ENCODE results near the gene CNOT1.
A peak's percentile ranks its signal among the peaks of the same experiment; 100 is the strongest.
"Not testable (repeated sequence)": the region's sequence is repeated elsewhere in the genome, so short reads cannot be mapped to it uniquely, and the experiment has no call there.

Gene CNOT1

DNA sequence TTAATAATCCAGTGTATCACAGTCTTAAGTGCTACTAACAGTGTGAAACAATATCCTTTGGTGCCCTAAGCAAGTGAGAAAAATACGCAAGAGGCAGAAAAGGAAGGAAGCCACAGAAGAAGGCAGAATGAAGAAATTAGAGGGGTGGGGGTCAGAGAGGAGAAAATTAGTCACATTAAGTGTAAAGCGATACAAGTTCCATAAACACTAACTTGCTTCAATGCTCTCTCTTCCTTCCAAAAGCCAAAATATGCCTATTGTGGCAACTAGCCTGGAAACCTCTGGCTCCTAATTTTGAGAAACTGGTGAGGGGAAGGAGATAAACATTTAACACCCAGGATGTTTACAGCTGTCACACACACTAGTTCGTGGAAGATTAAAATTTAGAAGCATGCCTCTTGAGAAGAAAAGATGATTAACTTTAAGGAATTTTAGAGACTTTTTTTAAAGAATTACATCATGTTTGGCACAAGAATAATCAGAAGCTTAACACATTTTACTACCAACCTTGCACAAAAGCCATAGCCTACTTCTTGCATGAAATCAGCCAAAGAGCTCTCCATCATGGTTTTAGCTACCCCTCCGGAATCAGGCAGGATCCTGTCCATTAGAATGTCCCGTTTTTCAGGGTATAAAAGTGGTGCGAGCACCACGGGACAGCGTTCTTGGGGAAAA lies 44.7 kb downstream of the CNOT1 start:
- DNase-seq (ENCODE audit: insufficient read length, low spot score) (no peak), FAIRE-seq (no peak)

- peak; percentile 57 for FAIRE-seq
- DNase-seq (ENCODE audit: insufficient read length, low spot score): no peak
These were observed 46.5 kb downstream of the CNOT1 start for GRCh38 chr16:58582971-58583765.

DNA sequence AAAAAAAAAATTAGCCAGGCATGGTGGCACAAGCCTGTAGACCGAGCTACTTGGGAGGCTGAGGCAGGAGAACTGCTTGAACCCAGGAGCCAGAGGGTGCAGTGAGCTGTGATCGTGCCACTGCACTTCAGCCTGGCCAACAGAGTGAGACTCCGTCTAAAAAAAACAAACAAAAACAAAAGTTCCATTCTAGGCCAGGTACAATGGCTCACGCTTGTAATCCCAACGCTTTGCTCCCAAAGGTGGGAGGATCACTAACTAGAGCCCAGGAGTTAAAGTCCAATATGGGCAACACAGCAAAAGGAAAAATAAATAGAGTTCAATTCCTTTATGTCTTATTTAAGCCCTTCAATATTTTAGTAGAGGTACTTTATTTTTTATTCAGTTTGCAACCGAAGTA lies 47.5 kb downstream of the CNOT1 start:
- FAIRE-seq: no peak
- DNase-seq (ENCODE audit: insufficient read length, low spot score): no peak

- DNase-seq (ENCODE audit: insufficient read length, low spot score): no peak
- no peak for FAIRE-seq
These were observed 50.0 kb downstream of the CNOT1 start for GRCh38 chr16:58579587-58579986.

DNA sequence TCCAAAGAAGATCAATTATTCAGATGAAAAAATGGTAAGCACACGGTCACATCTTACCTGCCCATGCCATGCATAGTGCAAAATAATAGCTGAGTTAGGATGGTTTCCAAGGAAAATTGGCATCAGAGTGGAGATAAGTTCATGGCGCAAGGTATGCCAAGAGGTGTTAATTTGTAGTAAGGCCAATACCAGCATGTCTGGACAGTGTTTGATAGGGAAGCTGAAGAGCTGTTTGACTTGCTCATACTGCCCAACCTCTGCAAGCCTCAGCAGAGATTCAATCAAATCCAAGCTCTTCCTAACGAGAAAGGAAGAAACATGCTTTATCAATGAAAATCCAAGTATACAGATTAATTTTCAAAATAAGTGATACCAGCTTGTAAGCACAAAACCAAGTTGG lies 51.0 kb downstream of the CNOT1 start:
- FAIRE-seq (no peak), DNase-seq (ENCODE audit: insufficient read length, low spot score) (no peak)

DNA sequence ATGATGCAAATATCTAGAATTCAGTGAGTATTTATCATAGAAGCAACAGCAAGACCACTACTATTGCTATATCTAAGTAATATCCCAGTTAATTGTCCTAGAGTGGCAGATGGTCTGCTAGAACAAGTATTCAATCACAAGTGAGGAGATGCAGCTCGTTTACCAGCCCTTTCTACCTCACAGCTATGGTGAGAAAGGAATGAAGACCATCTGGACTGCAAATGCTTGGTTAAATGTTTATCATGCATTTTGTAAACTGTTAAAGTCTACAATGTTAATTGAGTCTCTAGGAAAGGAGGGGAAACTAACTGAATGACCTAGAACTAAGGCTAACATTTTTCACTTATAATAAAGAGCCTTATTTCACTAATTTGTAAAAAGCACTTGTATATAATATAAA lies 52.5 kb downstream of the CNOT1 start:
- FAIRE-seq: peak; percentile 58
- no peak for DNase-seq (ENCODE audit: insufficient read length, low spot score)

DNA sequence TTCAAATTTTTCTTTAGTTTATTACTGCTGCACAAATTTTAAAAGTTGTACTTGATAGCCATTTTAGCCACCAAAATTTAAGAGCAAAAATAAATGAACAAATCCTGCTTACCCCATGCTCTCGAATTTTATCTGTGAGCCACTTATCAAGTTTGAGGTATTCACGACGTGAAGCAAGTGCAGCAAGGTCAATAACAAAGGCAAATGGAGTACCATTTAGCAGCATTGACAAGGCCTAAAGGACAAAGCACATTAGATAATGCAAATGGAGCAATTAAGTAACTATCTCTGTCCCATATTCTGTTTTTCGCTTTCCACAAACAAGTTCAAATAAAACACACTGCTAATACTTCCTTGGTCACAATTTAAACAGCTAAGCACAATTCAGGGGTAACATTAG lies 54.7 kb downstream of the CNOT1 start:
- DNase-seq (ENCODE audit: insufficient read length, low spot score) (no peak), FAIRE-seq (no peak)

- not testable (repeated sequence) for FAIRE-seq; DNase-seq (ENCODE audit: insufficient read length, low spot score)
These were observed 63.9 kb downstream of the CNOT1 start for GRCh38 chr16:58565697-58566096.

GRCh38 chr16:58563775-58564174 lies 65.9 kb downstream of the CNOT1 start:
- no peak for DNase-seq (ENCODE audit: insufficient read length, low spot score)
- FAIRE-seq: no peak

DNA sequence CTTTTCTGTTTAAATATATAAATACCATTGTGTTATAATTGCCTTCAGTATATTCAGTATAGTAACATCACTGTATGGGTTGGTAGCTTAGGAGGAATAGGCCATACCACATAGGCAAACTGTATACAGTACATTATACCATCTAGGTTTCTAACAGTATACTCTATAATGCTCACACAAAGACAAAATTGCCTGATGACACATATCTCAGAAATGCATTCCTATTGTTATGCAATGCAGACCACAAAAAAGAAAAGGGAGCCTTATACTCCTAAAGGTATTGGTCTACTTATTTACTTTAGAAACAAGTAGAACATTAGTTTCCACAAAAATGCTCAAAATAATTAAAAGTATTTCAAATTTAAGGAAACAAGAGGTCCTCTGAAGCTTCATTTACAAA lies 66.4 kb downstream of the CNOT1 start:
- FAIRE-seq: no peak
- peak; percentile 29 for DNase-seq (ENCODE audit: insufficient read length, low spot score)

GRCh38 chr16:58556678-58557077 lies 72.9 kb downstream of the CNOT1 start:
- no peak for DNase-seq (ENCODE audit: insufficient read length, low spot score)
- peak; percentile 68 for FAIRE-seq

GRCh38 chr16:58551496-58551895 lies 78.1 kb downstream of the CNOT1 start:
- DNase-seq (ENCODE audit: insufficient read length, low spot score): no peak
- no peak for FAIRE-seq

DNA sequence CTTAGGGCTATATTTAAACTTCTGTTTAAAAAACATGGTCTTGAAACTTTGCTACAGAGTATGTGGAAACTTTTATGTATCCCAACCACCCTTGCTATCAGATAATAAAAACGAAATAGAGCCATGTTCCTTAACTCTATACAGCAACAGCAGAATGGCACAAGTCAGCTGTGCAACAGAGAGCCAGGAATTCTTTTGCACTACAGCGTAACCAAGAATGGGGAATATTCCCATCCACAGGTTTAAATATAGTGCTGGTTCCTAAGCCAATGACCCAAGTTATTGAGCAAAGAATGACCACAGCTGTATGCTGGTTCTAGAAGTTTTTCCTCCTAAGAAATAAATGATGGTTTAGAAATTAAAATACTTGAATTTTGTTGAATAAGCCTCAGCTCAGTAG lies 81.2 kb downstream of the CNOT1 start:
- DNase-seq (ENCODE audit: insufficient read length, low spot score): no peak
- no peak for FAIRE-seq

GRCh38 chr16:58543685-58544084 lies 85.9 kb downstream of the CNOT1 start:
- peak; percentile 63 for FAIRE-seq
- DNase-seq (ENCODE audit: insufficient read length, low spot score): no peak

- FAIRE-seq (no peak), DNase-seq (ENCODE audit: insufficient read length, low spot score) (no peak)
These were observed 87.3 kb downstream of the CNOT1 start for GRCh38 chr16:58542291-58542690.

DNA sequence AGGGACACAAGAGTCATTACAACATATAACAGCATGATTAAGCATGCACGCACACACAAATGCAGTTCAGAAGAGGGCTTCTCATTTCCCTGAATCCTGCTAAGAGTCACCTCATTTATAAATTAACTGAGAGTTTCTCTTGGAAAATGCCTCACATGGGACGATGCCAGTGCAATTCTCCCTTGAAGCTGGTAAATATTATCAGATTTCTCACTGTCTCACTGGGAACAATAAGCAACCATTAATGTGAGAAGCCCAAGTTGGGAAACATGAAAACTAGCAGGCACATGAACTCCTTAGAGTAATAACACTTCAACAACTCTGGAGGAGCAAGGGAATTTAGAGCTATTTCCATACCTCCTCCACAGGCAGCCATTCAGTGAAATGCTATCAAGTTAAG lies 87.9 kb downstream of the CNOT1 start:
- no peak for FAIRE-seq
- no peak for DNase-seq (ENCODE audit: insufficient read length, low spot score)

- peak; percentile 75 for FAIRE-seq
- no peak for DNase-seq (ENCODE audit: insufficient read length, low spot score)
These were observed 92.3 kb downstream of the CNOT1 start for GRCh38 chr16:58537124-58537906.

- FAIRE-seq: no peak
These were observed 93.3 kb downstream of the CNOT1 start for GRCh38 chr16:58536278-58536677.

GRCh38 chr16:58535100-58535499 lies 94.5 kb downstream of the CNOT1 start:
- no peak for FAIRE-seq

More at GRCh38 chr16:58536278-58536677, 93.3 kb downstream of the CNOT1 start:
- DNase-seq (ENCODE audit: insufficient read length, low spot score): no peak

DNA sequence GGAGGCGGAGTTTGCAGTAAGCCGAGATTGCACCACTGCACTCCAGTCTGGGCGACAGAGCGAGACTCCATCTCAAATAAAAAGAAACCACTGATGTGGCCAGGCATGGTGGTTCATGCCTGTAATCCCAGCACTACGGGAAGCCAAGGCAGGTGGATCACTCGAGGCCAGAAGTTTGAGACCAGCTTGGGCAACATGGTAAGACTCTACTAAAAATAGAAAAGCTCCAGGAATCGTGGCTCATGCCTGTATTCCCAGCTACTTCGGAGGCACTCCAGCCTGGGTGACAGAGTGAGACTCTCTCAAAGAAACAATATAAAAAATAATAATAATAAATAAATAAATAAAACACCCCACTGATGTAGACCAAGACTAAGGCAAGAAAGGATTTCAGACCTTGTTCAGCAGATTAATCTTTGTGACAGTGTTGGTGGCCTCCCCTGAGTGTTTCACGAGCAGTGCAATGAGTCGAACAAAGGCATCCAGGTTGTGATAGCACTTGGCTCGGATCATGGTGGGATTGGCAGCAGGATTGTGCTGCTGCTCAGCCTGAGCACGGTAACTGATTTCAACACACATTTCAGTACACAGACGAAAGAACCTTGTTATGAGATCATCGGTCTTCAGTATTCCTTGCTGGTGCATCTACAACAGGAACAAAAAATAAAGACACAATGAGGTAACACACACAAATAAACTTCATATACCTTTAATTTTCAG lies 95.7 kb downstream of the CNOT1 start:
- DNase-seq (ENCODE audit: insufficient read length, low spot score): no peak
- FAIRE-seq: peak; percentile 76

More at GRCh38 chr16:58535100-58535499, 94.5 kb downstream of the CNOT1 start:
- no peak for DNase-seq (ENCODE audit: insufficient read length, low spot score)

GRCh38 chr16:58532414-58532813 lies 97.2 kb downstream of the CNOT1 start:
- no peak for DNase-seq (ENCODE audit: insufficient read length, low spot score)
- no peak for FAIRE-seq

Data from HTR-8/SVneo (cell line).